Neutrophil (primary cell): Measurements from ENCODE around the gene SSNA1.
A peak's percentile ranks its signal among the peaks of the same experiment; 100 is the strongest.

ENCODE experiments used
- H3K27ac ChIP-seq: fragments of 200-600 bp; sonication (generic); 2 replicates; pipeline ENCODE4 v1.5.1; 2016; ENCODE audit warnings: mild to moderate bottlenecking, moderate library complexity
- H3K27me3 ChIP-seq: fragments of 200-600 bp; sonication (generic); 2 replicates; pipeline ENCODE4 v1.6.0; 2016; ENCODE audit warnings: mild to moderate bottlenecking
- H3K36me3 ChIP-seq: fragments of 200-600 bp; sonication (generic); 2 replicates; pipeline ENCODE4 v1.5.1; 2017
- H3K4me1 ChIP-seq, 2 experiments: fragments of 200-600 bp in 1 of 2; sonication (generic) in 1 of 2; 1 replicate in 1 of 2; 2 replicates in 1 of 2; pipeline versions ENCODE4 v1.5.1 to v1.6.1; 2013 to 2016; ENCODE audit warnings: low read depth in 1 of 2, low read length in 1 of 2, mild to moderate bottlenecking in 1 of 2, moderate library complexity in 1 of 2; ENCODE audit not compliant: control insufficient read depth in 1 of 2, insufficient read depth in 1 of 2
- H3K4me3 ChIP-seq, 2 experiments: fragments of 200-600 bp in 1 of 2; sonication (generic) in 1 of 2; 1 replicate in 1 of 2; 2 replicates in 1 of 2; pipeline ENCODE4 v1.5.1; 2013 to 2016; ENCODE audit warnings: low read depth in 1 of 2, low read length in 1 of 2, mild to moderate bottlenecking in 1 of 2, moderate library complexity in 1 of 2
- H3K9me3 ChIP-seq: fragments of 200-600 bp; sonication (generic); 2 replicates; pipeline ENCODE4 v1.5.1; 2016
- CTCF ChIP-seq: fragments of 200-600 bp; sonication (generic); IDR thresholded peaks from 2 replicates; pipeline ENCODE4 v1.5.1; 2016; ENCODE audit warnings: antibody characterized with exemption

The SSNA1 gene

DNA sequence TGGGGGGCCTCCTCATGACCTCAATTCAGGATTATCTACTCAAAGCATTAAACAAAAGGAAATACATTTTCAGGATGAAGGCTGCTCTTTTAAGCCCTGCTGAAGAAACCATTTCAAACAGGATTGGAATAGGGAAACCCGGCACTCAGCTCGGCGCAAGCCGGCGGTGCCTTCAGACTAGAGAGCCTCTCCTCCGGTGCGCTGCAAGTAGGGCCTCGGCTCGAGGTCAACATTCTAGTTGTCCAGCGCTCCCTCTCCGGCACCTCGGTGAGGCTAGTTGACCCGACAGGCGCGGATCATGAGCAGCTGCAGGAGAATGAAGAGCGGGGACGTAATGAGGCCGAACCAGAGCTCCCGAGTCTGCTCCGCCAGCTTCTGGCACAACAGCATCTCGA lies 16.3 kb downstream of the SSNA1 start:
- peak overlapping the region; percentile 94 to 99 for H3K4me3 ChIP-seq
- no peaks in the 10 kb centered on the region for H3K36me3 ChIP-seq
- peaks cover 3% of the 10 kb centered on the region for H3K27me3 ChIP-seq
- H3K9me3 ChIP-seq, result no peaks in the 10 kb centered on the region
- peaks cover 43 to 47% of the 10 kb centered on the region in 2 experiments for H3K4me1 ChIP-seq
- no peak for TF ChIP-seq CTCF
- H3K27ac ChIP-seq, result peak overlapping the region; percentile 88

DNA sequence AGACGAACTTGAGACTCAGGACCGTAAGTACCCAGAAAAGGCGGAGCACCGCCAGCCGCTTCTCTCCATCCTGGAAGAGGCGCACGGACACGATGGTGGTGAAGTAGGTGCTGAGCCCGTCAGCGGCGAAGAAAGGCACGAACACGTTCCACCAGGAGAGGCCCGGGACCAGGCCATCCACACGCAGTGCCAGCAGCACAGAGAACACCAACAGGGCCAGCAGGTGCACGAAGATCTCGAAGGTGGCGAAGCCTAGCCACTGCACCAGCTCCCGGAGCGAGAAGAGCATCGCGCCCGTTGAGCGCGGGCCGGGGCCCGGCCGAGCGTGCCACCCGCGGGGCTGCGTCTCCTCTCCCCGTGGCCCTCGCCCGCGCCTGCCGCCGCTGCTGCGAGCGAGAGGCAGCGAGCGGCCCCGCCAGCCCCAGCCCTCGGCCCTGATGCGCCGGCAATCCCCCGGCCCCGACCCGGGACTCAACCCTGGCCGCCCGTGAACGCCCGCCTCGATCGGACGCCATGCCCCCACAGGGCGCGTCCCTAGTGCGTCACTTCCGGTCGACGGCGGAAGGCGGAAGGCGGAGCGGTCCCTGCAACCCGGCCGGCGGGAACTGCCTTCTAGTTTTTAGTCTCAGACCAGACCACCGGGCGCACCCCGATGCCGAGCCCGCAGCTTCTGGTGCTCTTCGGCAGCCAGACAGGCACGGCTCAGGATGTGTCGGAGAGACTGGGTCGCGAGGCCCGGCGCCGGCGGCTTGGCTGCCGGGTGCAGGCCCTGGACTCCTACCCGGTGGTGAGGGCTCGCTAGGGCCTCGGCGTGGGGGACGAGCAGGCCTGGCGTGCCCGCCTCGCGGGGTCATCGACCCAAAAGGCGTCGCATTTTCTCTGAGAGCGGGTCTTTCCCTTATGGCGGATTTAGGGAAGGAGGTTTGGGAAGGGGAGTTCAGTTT lies 16.9 kb downstream of the SSNA1 start, which contains the start of the genes NDOR1 and TMEM203:
NDOR1 (plus strand) TSS at position 575 of the 944 bp plus-strand sequence; CDS start at position 653, 78 bp downstream.
TMEM203 (minus strand) TSS at position 523 of the 944 bp plus-strand sequence; CDS start at position 289, 234 bp downstream.
- Histone ChIP-seq H3K27ac (peak within 1 kb of the TSS; percentile 88), H3K27me3 (no peaks in the 10 kb centered on the region), H3K36me3 (no peaks in the 10 kb centered on the region), H3K4me1 (peaks cover 41 to 45% of the 10 kb centered on the region in 2 experiments), H3K9me3 (no peaks in the 10 kb centered on the region), H3K4me3 (peak within 1 kb of the TSS; percentile 94 to 99)
- no peak for TF ChIP-seq CTCF

GRCh38 chr9:137206602-137207001 lies 18.1 kb downstream of the SSNA1 start:
- Histone ChIP-seq H3K4me3 (peak overlapping the region; percentile 94 to 99), H3K27me3 (no peaks in the 10 kb centered on the region), H3K27ac (peak overlapping the region; percentile 4), H3K4me1 (peaks cover 35 to 38% of the 10 kb centered on the region in 2 experiments), H3K9me3 (no peaks in the 10 kb centered on the region), H3K36me3 (no peaks in the 10 kb centered on the region)
- no peak for TF ChIP-seq CTCF

- no peak for TF ChIP-seq CTCF
- Histone ChIP-seq H3K27me3 (no peaks in the 10 kb centered on the region), H3K36me3 (peaks cover 44% of the 10 kb centered on the region)
Measured at GRCh38 chr9:137211532-137211931, 23.1 kb downstream of the SSNA1 start.

GRCh38 chr9:137212520-137212919 lies 24.0 kb downstream of the SSNA1 start:
- no peak for TF ChIP-seq CTCF
- Histone ChIP-seq H3K4me1 (peaks cover 3% of the 10 kb centered on the region in 2 experiments), H3K27ac (no peak overlapping the region), H3K9me3 (no peaks in the 10 kb centered on the region), H3K27me3 (no peaks in the 10 kb centered on the region), H3K36me3 (peaks cover 54% of the 10 kb centered on the region), H3K4me3 (no peak overlapping the region)

More at GRCh38 chr9:137211532-137211931, 23.1 kb downstream of the SSNA1 start:
- H3K27ac ChIP-seq, result no peak overlapping the region
- no peak overlapping the region for H3K4me3 ChIP-seq
- H3K9me3 ChIP-seq, result no peaks in the 10 kb centered on the region
- H3K4me1 ChIP-seq, result peaks cover 13% of the 10 kb centered on the region in 2 experiments
